ENCODE results near the gene NPS.

NPS gene

DNA sequence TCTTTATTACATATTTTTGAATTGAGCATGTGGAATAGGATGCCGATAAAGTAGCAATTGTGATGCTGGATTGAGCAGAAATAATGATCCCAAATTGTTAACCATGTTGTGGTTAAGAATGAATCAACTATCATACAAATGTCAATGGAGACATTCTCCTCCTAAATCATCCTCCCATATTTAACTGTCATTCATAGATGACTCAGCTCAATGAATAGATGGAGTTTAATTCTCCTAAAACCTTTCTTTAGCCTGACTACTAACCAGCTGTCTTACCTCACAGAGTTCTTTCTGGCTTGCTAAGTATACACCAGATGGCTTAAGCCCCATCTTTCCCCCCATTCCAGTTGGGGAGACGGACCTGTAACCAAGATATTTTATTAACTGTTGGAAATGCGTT is 23.4 kb upstream of the NPS start:
- no peak for DNase-seq (ENCODE audit: low read depth)
- TF ChIP-seq, protein P1, sequence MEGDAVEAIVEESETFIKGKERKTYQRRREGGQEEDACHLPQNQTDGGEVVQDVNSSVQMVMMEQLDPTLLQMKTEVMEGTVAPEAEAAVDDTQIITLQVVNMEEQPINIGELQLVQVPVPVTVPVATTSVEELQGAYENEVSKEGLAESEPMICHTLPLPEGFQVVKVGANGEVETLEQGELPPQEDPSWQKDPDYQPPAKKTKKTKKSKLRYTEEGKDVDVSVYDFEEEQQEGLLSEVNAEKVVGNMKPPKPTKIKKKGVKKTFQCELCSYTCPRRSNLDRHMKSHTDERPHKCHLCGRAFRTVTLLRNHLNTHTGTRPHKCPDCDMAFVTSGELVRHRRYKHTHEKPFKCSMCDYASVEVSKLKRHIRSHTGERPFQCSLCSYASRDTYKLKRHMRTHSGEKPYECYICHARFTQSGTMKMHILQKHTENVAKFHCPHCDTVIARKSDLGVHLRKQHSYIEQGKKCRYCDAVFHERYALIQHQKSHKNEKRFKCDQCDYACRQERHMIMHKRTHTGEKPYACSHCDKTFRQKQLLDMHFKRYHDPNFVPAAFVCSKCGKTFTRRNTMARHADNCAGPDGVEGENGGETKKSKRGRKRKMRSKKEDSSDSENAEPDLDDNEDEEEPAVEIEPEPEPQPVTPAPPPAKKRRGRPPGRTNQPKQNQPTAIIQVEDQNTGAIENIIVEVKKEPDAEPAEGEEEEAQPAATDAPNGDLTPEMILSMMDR (IDR thresholded peaks at IDR 0.05; ENCODE audit: control insufficient read depth, extremely low read depth, insufficient read depth), result no peak

GRCh38 chr10:127526161-127526560 is 22.9 kb upstream of the NPS start:
- TF ChIP-seq, protein P1 (IDR thresholded peaks at IDR 0.05; ENCODE audit: control insufficient read depth, extremely low read depth, insufficient read depth), result no peak
- H3K4me3 ChIP-seq (ENCODE audit: low read depth, low read length), result no peak overlapping the region
- DNase-seq (ENCODE audit: low read depth), result no peak

More for the DNA sequence above, 23.4 kb upstream of the NPS start:
- H3K4me3 ChIP-seq (ENCODE audit: low read depth, low read length), result no peak overlapping the region

DNA sequence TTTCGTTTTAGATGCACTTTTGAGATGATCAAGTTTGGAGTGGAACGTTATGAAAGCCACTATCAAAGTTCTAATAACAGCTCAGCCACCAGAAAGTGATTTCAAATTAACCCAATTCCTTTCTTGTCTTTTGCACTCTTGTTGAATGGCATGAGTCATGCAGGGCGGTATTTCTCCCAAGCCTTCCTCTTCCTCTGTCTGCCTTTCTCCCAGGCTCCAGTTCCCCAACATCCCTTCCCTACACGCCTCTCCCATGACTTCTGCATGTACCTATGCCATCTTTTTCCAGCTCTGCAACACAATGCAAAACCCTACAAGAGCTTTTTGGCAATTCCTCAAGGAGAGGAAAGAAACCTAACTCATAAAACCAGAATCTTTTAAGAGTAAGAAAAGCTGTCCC is 21.8 kb upstream of the NPS start:
- TF ChIP-seq, protein P1 (IDR thresholded peaks at IDR 0.05; ENCODE audit: control insufficient read depth, extremely low read depth, insufficient read depth), result no peak
- no peak overlapping the region for H3K4me3 ChIP-seq (ENCODE audit: low read depth, low read length)
- no peak for DNase-seq (ENCODE audit: low read depth)

DNA sequence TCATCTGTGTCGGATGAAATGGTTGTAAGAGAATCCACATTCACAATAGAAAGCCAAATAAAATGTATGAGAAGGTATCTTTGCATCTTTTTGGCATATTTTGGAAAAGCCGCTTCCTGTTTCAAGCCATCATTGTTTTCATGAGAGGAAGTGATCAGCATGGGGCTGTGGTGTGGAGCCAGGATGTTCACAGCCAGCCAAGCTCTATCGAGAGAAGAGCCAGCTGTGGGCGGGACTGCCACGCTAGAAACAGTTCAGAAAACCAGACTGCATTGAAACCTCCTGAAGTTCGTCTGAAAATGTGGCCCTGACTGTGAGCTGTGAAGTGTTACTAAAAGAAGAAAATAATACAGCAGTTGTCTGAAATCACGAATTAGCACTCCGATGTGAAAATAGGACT is 21.2 kb upstream of the NPS start:
- TF ChIP-seq, protein P1 (IDR thresholded peaks at IDR 0.05; ENCODE audit: control insufficient read depth, extremely low read depth, insufficient read depth), result no peak
- no peak overlapping the region for H3K4me3 ChIP-seq (ENCODE audit: low read depth, low read length)
- DNase-seq (ENCODE audit: low read depth), result no peak

DNA sequence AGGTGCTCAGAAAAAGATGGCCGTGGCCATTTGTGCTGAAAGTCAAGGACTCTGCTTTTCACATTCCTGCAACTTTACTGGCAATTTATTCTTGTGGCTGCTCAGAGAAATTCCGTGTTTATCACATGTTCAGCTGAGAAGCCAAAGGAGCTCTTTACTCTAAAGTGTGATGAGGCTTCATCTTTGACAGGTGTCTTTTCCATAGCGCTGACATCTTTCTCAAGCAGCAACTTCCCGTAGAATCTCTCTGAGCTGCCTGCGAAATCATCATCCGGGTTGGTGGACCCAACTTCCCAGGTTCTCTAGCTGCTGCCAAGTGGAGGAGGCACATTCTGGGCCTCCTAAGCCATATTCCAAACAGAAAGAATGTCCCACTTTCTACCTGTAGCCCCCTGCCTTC is 16.9 kb upstream of the NPS start:
- TF ChIP-seq, protein P1 (IDR thresholded peaks at IDR 0.05; ENCODE audit: control insufficient read depth, extremely low read depth, insufficient read depth), result no peak
- DNase-seq (ENCODE audit: low read depth), result no peak

GRCh38 chr10:127532659-127533058 is 16.4 kb upstream of the NPS start:
- TF ChIP-seq, protein P1 (IDR thresholded peaks at IDR 0.05; ENCODE audit: control insufficient read depth, extremely low read depth, insufficient read depth), result no peak

More for the DNA sequence above, 16.9 kb upstream of the NPS start:
- H3K4me3 ChIP-seq (ENCODE audit: low read depth, low read length), result no peak overlapping the region

GRCh38 chr10:127534074-127534473 is 15.0 kb upstream of the NPS start:
- H3K4me3 ChIP-seq (ENCODE audit: low read depth, low read length), result no peak overlapping the region
- DNase-seq (ENCODE audit: low read depth), result no peak
- TF ChIP-seq, protein P1 (IDR thresholded peaks at IDR 0.05; ENCODE audit: control insufficient read depth, extremely low read depth, insufficient read depth), result no peak

More at GRCh38 chr10:127532659-127533058, 16.4 kb upstream of the NPS start:
- DNase-seq (ENCODE audit: low read depth), result no peak
- no peak overlapping the region for H3K4me3 ChIP-seq (ENCODE audit: low read depth, low read length)

Data from LNCaP clone FGC (cell line).